Astrocyte (in vitro differentiated cells and primary cell): ENCODE measurements around the gene RNF103. TPM values are rescaled to one million over a fixed set of nuclear protein-coding genes. Genes with fewer than 3 reads are reported as not detected.

Experiments used
- DNase-seq: peaks from one replicate; pipeline ENCODE4 v3.0.0-alpha.2; 2010; ENCODE audit warnings: low read depth
- FAIRE-seq: peaks from 2 replicates; lab custom pipeline; 2011; peaks lifted over from hg19 to GRCh38; lab: Jason Lieb, UNC
- H2AFZ ChIP-seq: 2 replicates; pipeline ENCODE4 v1.6.0; 2012; ENCODE audit warnings: low read depth, low read length, inconsistent platforms
- H3K27ac ChIP-seq: 2 replicates; pipeline ENCODE4 v1.5.1; 2011; ENCODE audit warnings: low read depth, low read length, inconsistent platforms
- H3K27me3 ChIP-seq: 2 replicates; pipeline ENCODE4 v1.6.0; 2011; ENCODE audit warnings: low read length, inconsistent platforms; ENCODE audit not compliant: insufficient read depth
- H3K36me3 ChIP-seq: 2 replicates; pipeline ENCODE4 v1.5.1; 2011; ENCODE audit warnings: low read length, inconsistent platforms; ENCODE audit not compliant: insufficient read depth
- H3K4me1 ChIP-seq: 2 replicates; pipeline ENCODE4 v1.5.1; 2011; ENCODE audit warnings: low read length, inconsistent platforms; ENCODE audit not compliant: insufficient read depth
- H3K4me2 ChIP-seq: 2 replicates; pipeline ENCODE4 v1.6.0; 2012; ENCODE audit warnings: low read length, inconsistent platforms
- H3K4me3 ChIP-seq: 2 replicates; pipeline ENCODE4 v1.5.1; 2011; ENCODE audit warnings: low read depth, mild to moderate bottlenecking, low read length, inconsistent platforms; ENCODE audit not compliant: insufficient read depth
- H3K79me2 ChIP-seq: 2 replicates; pipeline ENCODE4 v1.6.0; 2012; ENCODE audit warnings: mild to moderate bottlenecking, low read length, inconsistent platforms; ENCODE audit not compliant: insufficient read depth
- H3K9ac ChIP-seq: 2 replicates; pipeline ENCODE4 v1.6.0; 2012; ENCODE audit warnings: mild to moderate bottlenecking, low read length, inconsistent platforms
- H3K9me3 ChIP-seq: 2 replicates; pipeline ENCODE4 v1.5.1; 2012; ENCODE audit warnings: low read depth, mild to moderate bottlenecking, low read length, inconsistent platforms; ENCODE audit not compliant: insufficient read depth
- H4K20me1 ChIP-seq: 2 replicates; pipeline ENCODE4 v1.6.0; 2012; ENCODE audit warnings: low read length, inconsistent platforms; ENCODE audit not compliant: insufficient read depth
- H3K27ac Mint-ChIP-seq: one replicate; pipeline ENCODE4 v1.8.0; 2021; ENCODE audit warnings: mild to moderate bottlenecking, mixed read lengths; ENCODE audit not compliant: unreplicated experiment
- H3K27me3 Mint-ChIP-seq: one replicate; pipeline ENCODE4 v1.8.0; 2021; ENCODE audit warnings: low read depth, mixed read lengths; ENCODE audit not compliant: unreplicated experiment
- H3K36me3 Mint-ChIP-seq: one replicate; pipeline ENCODE4 v1.8.0; 2021; ENCODE audit warnings: low read depth, mixed read lengths; ENCODE audit not compliant: unreplicated experiment
- H3K4me1 Mint-ChIP-seq: one replicate; pipeline ENCODE4 v1.8.0; 2021; ENCODE audit warnings: low read depth, mixed read lengths; ENCODE audit not compliant: unreplicated experiment
- H3K4me3 Mint-ChIP-seq: one replicate; pipeline ENCODE4 v1.8.0; 2021; ENCODE audit warnings: mild to moderate bottlenecking, moderate library complexity, mixed read lengths; ENCODE audit not compliant: unreplicated experiment
- H3K9me3 Mint-ChIP-seq: one replicate; pipeline ENCODE4 v1.8.0; 2021; ENCODE audit warnings: mild to moderate bottlenecking, mixed read lengths; ENCODE audit not compliant: unreplicated experiment
- EZH2 ChIP-seq: IDR thresholded peaks from 2 replicates; pipeline ENCODE4 v1.6.1; 2012; ENCODE audit warnings: mild to moderate bottlenecking, low read length, inconsistent platforms; ENCODE audit not compliant: insufficient read depth
- total RNA-seq: library from RNA; stranded (reverse); gene quantifications from 2 replicates; pipeline ENCODE4 v1.2.1, GENCODE V29; 2021
- TF ChIP-seq, protein P1 (sequence below): IDR thresholded peaks from 2 replicates; pipeline ENCODE4 v1.5.1; 2011; ENCODE audit warnings: low read depth, mild to moderate bottlenecking, inconsistent platforms, low read length, moderate library complexity; ENCODE audit not compliant: insufficient read depth

Gene RNF103
- total RNA-seq, 1 donor from 2014 or later = 21.5 TPM

DNA sequence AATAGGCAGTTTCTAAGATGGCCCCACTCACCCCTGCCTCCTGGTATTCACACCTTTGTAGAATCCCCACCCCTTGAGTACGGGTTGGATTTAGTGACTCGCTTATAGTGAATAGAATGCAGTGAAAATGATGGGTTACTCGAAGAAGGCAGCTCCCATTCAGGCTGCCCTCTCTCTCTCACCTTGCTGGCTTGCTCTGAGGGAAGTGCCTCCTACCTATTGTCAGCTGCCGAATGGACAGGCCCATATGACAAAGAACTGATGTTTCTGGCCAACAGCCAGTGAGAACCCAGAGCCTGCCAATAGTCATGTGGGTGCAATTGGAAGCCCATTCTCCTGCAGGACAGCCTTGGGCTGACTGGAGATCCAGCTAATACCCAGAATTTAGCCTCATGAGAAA lies 22.1 kb upstream of the RNF103 start:
- DNase-seq = no peak
- H3K9me3 Mint-ChIP-seq = peaks cover 6% of the 10 kb centered on the region
- Histone ChIP-seq H3K4me3 (no peak overlapping the region), H2AFZ (no peak overlapping the region), H3K79me2 (no peaks in the 10 kb centered on the region), H4K20me1 (no peaks in the 10 kb centered on the region), H3K4me1 (no peaks in the 10 kb centered on the region), H3K27me3 (no peaks in the 10 kb centered on the region), H3K27ac (no peak overlapping the region), H3K9ac (no peak overlapping the region), H3K9me3 (no peaks in the 10 kb centered on the region), H3K4me2 (no peak overlapping the region), H3K36me3 (no peaks in the 10 kb centered on the region)
- no peak overlapping the region for H3K27ac Mint-ChIP-seq
- TF ChIP-seq, protein P1, sequence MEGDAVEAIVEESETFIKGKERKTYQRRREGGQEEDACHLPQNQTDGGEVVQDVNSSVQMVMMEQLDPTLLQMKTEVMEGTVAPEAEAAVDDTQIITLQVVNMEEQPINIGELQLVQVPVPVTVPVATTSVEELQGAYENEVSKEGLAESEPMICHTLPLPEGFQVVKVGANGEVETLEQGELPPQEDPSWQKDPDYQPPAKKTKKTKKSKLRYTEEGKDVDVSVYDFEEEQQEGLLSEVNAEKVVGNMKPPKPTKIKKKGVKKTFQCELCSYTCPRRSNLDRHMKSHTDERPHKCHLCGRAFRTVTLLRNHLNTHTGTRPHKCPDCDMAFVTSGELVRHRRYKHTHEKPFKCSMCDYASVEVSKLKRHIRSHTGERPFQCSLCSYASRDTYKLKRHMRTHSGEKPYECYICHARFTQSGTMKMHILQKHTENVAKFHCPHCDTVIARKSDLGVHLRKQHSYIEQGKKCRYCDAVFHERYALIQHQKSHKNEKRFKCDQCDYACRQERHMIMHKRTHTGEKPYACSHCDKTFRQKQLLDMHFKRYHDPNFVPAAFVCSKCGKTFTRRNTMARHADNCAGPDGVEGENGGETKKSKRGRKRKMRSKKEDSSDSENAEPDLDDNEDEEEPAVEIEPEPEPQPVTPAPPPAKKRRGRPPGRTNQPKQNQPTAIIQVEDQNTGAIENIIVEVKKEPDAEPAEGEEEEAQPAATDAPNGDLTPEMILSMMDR = no peak
- no peak for TF ChIP-seq EZH2
- H3K27me3 Mint-ChIP-seq = no peaks in the 10 kb centered on the region
- no peaks in the 10 kb centered on the region for H3K36me3 Mint-ChIP-seq
- peaks cover 8% of the 10 kb centered on the region for H3K4me1 Mint-ChIP-seq
- no peak for FAIRE-seq
- no peak overlapping the region for H3K4me3 Mint-ChIP-seq

DNA sequence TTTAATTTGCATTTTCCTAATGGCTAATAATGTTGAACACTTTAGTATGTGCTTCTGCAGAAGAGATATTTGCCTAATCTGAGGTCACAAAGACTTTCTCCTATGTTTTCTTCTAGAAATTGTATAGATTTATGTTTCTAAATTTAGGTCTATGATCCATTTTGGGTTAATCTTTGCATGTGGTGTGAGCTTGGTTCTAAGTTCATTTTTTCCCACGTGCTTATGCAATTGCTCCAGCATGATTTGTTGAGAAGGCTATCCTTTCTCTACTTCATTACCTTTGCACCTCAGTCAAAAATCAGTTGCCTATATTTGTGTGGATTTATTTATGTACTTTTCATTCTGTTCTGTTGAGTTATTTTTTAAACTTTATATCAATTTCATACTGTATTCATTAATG lies 15.0 kb upstream of the RNF103 start:
- Histone ChIP-seq H3K4me2 (no peak overlapping the region), H3K79me2 (no peaks in the 10 kb centered on the region), H3K27ac (no peak overlapping the region), H3K27me3 (no peaks in the 10 kb centered on the region), H3K36me3 (no peaks in the 10 kb centered on the region), H3K4me1 (no peaks in the 10 kb centered on the region), H4K20me1 (no peaks in the 10 kb centered on the region), H3K9me3 (no peaks in the 10 kb centered on the region), H3K4me3 (no peak overlapping the region), H3K9ac (no peak overlapping the region), H2AFZ (no peak overlapping the region)
- no peak for TF ChIP-seq EZH2
- TF ChIP-seq, protein P1 = no peak
- Mint-ChIP-seq H3K36me3 (no peaks in the 10 kb centered on the region), H3K27me3 (no peaks in the 10 kb centered on the region), H3K27ac (no peak overlapping the region), H3K4me1 (no peaks in the 10 kb centered on the region), H3K9me3 (peaks cover 2% of the 10 kb centered on the region), H3K4me3 (no peak overlapping the region)
- FAIRE-seq = no peak
- no peak for DNase-seq

DNA sequence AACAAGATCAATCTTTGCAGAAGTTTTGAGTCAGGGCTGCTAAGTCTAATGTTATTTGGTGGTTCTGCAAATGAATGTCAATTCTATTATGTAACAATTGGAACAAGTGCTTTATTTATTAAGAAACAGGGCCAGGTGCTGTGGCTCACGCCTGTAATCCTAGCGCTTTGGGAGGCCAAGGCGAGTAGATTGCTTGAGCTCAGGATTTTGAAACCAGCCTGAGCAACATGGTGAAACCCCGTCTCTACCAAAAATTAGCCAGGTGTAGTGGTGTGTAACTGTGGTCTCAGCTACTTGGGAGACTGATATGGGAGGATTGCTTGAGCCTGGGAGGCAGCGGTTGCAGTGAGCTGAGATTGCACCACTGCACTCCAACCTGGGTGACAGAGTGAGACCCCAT lies 13.2 kb upstream of the RNF103 start:
- Histone ChIP-seq H2AFZ (no peak overlapping the region), H3K4me2 (no peak overlapping the region), H3K36me3 (no peaks in the 10 kb centered on the region), H3K27me3 (no peaks in the 10 kb centered on the region), H3K27ac (no peak overlapping the region), H3K79me2 (no peaks in the 10 kb centered on the region), H4K20me1 (no peaks in the 10 kb centered on the region), H3K9ac (no peak overlapping the region), H3K9me3 (no peaks in the 10 kb centered on the region), H3K4me1 (no peaks in the 10 kb centered on the region), H3K4me3 (no peak overlapping the region)
- no peaks in the 10 kb centered on the region for H3K4me1 Mint-ChIP-seq
- H3K36me3 Mint-ChIP-seq = no peaks in the 10 kb centered on the region
- no peak for FAIRE-seq
- H3K27me3 Mint-ChIP-seq = no peaks in the 10 kb centered on the region
- DNase-seq = no peak
- no peak overlapping the region for H3K4me3 Mint-ChIP-seq
- H3K27ac Mint-ChIP-seq = no peak overlapping the region
- TF ChIP-seq, protein P1 = no peak
- TF ChIP-seq EZH2 = no peak
- peaks cover 2% of the 10 kb centered on the region for H3K9me3 Mint-ChIP-seq
